GM21619 (cell line): ENCODE results near the gene FRAS1.
"Not testable (repeated sequence)": the region's sequence is repeated elsewhere in the genome, so short reads cannot be mapped to it uniquely, and the experiment has no call there.

ENCODE experiments used
- ATAC-seq: cut with Tn5 transposase; IDR thresholded peaks from one replicate; pipeline ENCODE4 v1.9.1; 2021; ENCODE audit not compliant: unreplicated experiment

FRAS1 gene

GRCh38 chr4:78210694-78211410 is 153.7 kb downstream of the FRAS1 start:
- no peak for ATAC-seq

GRCh38 chr4:78213218-78213617 is 156.1 kb downstream of the FRAS1 start:
- ATAC-seq: no peak

GRCh38 chr4:78214078-78214477 is 157.0 kb downstream of the FRAS1 start:
- ATAC-seq: no peak

GRCh38 chr4:78217557-78217956 is 160.4 kb downstream of the FRAS1 start:
- ATAC-seq: no peak

- ATAC-seq: no peak
Measured at GRCh38 chr4:78218260-78218659, 161.1 kb downstream of the FRAS1 start.

GRCh38 chr4:78219825-78220224 is 162.7 kb downstream of the FRAS1 start:
- no peak for ATAC-seq

GRCh38 chr4:78220283-78220682 is 163.2 kb downstream of the FRAS1 start:
- no peak for ATAC-seq

GRCh38 chr4:78222575-78223186 is 165.6 kb downstream of the FRAS1 start:
- ATAC-seq: no peak

GRCh38 chr4:78225236-78225635 is 168.1 kb downstream of the FRAS1 start:
- ATAC-seq: no peak

- ATAC-seq: no peak
Measured at GRCh38 chr4:78226279-78226678, 169.2 kb downstream of the FRAS1 start.

- no peak for ATAC-seq
Measured at GRCh38 chr4:78227411-78228057, 170.4 kb downstream of the FRAS1 start.

- ATAC-seq: no peak
Measured at GRCh38 chr4:78235800-78236199, 178.7 kb downstream of the FRAS1 start.

GRCh38 chr4:78237360-78237759 is 180.2 kb downstream of the FRAS1 start:
- no peak for ATAC-seq

GRCh38 chr4:78242071-78242470 is 184.9 kb downstream of the FRAS1 start:
- ATAC-seq: no peak

- no peak for ATAC-seq
Measured at GRCh38 chr4:78244705-78245485, 187.8 kb downstream of the FRAS1 start.

- no peak for ATAC-seq
Measured at GRCh38 chr4:78247536-78248285, 190.6 kb downstream of the FRAS1 start.

- no peak for ATAC-seq
Measured at GRCh38 chr4:78250500-78250899, 193.4 kb downstream of the FRAS1 start.

GRCh38 chr4:78252773-78253172 is 195.7 kb downstream of the FRAS1 start:
- ATAC-seq: not testable (repeated sequence)

GRCh38 chr4:78254893-78255292 is 197.8 kb downstream of the FRAS1 start:
- ATAC-seq: no peak

- no peak for ATAC-seq
Measured at GRCh38 chr4:78265006-78265405, 207.9 kb downstream of the FRAS1 start.

- ATAC-seq: no peak
Measured at GRCh38 chr4:78267790-78268189, 210.7 kb downstream of the FRAS1 start.
